GM13977 (cell line): ENCODE measurements around the gene MCRIP2.

Experiments
- DNase-seq: peaks from one replicate; pipeline ENCODE4 v3.0.0; 2012; ENCODE audit warnings: low spot score
- CTCF ChIP-seq: IDR thresholded peaks from 2 replicates; pipeline ENCODE4 v1.5.1; 2012; ENCODE audit warnings: mild to moderate bottlenecking, control low read depth; ENCODE audit not compliant: insufficient read depth; ENCODE audit errors: extremely low read depth, missing control alignments
- in situ Hi-C: fragments of 300-500 bp; cut with MboI; formaldehyde crosslinking; loops from one replicate; pipeline ENCODE4 v1.12.0; 2022; ENCODE audit warnings: low sequenced_read_pairs, low pct_unique_long_range_greater_than_20kb, mixed read lengths, inconsistent platforms; ENCODE audit not compliant: unreplicated experiment

The MCRIP2 gene

GRCh38 chr16:674968-675883 lies 33.6 kb downstream of the MCRIP2 start, which contains the start of gene RHBDL1:
RHBDL1 (plus strand) TSS chr16:675671; CDS start chr16:675791, 120 bp downstream.
- in situ Hi-C loops = no loop called here
- TF ChIP-seq CTCF = no peak

GRCh38 chr16:675884-676564 lies 34.4 kb downstream of the MCRIP2 start:
- in situ Hi-C loops = no loop called here
- no peak for DNase-seq
- TF ChIP-seq CTCF = no peak

More at GRCh38 chr16:674968-675883, 33.6 kb downstream of the MCRIP2 start, which contains the start of gene RHBDL1:
- no peak for DNase-seq

- TF ChIP-seq CTCF = no peak
- no peak for DNase-seq
- in situ Hi-C loops = no loop called here
Observed at GRCh38 chr16:676565-676902, 34.9 kb downstream of the MCRIP2 start.

GRCh38 chr16:676913-677312 lies 35.3 kb downstream of the MCRIP2 start:
- in situ Hi-C loops = no loop called here
- TF ChIP-seq CTCF = no peak
- DNase-seq = no peak

- in situ Hi-C loops = no loop called here
Observed at GRCh38 chr16:677316-678190, 35.9 kb downstream of the MCRIP2 start.

More at GRCh38 chr16:677316-678190, 35.9 kb downstream of the MCRIP2 start:
- no peak for DNase-seq
- no peak for TF ChIP-seq CTCF
